Measurements from ENCODE around the gene KTN1. TPM values are rescaled to one million over a fixed set of nuclear protein-coding genes. Genes with fewer than 3 reads are reported as not detected.

The KTN1 gene, protein sequence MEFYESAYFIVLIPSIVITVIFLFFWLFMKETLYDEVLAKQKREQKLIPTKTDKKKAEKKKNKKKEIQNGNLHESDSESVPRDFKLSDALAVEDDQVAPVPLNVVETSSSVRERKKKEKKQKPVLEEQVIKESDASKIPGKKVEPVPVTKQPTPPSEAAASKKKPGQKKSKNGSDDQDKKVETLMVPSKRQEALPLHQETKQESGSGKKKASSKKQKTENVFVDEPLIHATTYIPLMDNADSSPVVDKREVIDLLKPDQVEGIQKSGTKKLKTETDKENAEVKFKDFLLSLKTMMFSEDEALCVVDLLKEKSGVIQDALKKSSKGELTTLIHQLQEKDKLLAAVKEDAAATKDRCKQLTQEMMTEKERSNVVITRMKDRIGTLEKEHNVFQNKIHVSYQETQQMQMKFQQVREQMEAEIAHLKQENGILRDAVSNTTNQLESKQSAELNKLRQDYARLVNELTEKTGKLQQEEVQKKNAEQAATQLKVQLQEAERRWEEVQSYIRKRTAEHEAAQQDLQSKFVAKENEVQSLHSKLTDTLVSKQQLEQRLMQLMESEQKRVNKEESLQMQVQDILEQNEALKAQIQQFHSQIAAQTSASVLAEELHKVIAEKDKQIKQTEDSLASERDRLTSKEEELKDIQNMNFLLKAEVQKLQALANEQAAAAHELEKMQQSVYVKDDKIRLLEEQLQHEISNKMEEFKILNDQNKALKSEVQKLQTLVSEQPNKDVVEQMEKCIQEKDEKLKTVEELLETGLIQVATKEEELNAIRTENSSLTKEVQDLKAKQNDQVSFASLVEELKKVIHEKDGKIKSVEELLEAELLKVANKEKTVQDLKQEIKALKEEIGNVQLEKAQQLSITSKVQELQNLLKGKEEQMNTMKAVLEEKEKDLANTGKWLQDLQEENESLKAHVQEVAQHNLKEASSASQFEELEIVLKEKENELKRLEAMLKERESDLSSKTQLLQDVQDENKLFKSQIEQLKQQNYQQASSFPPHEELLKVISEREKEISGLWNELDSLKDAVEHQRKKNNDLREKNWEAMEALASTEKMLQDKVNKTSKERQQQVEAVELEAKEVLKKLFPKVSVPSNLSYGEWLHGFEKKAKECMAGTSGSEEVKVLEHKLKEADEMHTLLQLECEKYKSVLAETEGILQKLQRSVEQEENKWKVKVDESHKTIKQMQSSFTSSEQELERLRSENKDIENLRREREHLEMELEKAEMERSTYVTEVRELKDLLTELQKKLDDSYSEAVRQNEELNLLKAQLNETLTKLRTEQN (N-terminal part only)
- total RNA-seq = 100 to 1,000 TPM; 130 to 176 (median 150) TPM

DNA sequence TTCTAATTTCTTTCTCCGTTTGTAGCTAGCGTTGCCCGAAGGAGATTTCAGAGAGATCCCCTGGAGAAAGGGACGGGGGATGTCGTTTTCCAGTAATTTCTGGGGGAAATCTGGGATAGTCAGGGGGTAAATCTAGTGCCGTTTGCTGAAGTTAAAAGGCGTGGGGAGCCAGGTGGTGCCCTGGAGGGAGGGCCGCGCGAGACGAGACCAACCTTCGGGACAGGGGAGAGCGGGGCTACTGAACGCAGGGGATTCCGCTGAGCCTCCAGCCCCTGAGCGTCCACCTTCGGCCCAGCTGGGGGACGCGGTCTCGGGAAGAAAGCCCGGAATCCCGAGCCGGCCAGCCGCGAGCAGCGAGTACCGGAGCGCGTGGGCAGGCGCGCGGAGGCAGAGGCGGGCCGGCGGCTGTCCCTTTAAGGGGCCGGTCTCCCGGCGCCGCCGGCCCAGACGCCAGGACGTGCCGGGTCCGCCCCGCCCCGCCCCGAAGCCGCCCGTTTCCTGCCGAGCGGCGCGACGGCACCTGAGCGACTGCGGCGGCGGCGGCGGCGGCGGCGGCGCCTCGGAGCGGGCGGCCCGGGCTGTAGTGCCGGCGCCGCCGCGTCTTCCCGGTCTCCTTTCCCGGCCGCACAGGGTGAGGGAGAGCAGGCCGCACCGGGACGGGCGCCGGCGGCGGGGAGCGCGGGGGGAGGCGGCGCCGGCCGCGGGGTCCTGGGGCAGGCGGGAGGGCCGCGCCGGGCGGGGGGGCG is at the start of gene KTN1:
KTN1 (plus strand) TSS at position 484 of the 746 bp plus-strand sequence. CDS start 31,842 bp downstream, outside the sequence.
- DNase-seq (ENCODE audit: low spot score in 2 of 2) = peak; percentile 36 to 63
- WGBS, 2 donors = 0 to 1% methylated on average over 18 to 40 of the region's 96 CpGs
- Histone ChIP-seq H3K4me3 (peak within 1 kb of the TSS; percentile 69 to 95 (median 94)), H3K27ac (peak within 1 kb of the TSS; percentile 85 to 98 (median 94)), H3K9me3 (no peaks in the 10 kb centered on the region), H3K36me3 (peaks cover 0 to 2% (median 0%) of the 10 kb centered on the region in 3 donors), H3K27me3 (no peaks in the 10 kb centered on the region), H3K4me1 (peaks cover 0 to 47% (median 27%) of the 10 kb centered on the region in 4 donors)
- TF ChIP-seq POLR2A (IDR thresholded peaks at IDR 0.05) = peak in 1 of 2 donors; percentile 75
- TF ChIP-seq, protein P1, sequence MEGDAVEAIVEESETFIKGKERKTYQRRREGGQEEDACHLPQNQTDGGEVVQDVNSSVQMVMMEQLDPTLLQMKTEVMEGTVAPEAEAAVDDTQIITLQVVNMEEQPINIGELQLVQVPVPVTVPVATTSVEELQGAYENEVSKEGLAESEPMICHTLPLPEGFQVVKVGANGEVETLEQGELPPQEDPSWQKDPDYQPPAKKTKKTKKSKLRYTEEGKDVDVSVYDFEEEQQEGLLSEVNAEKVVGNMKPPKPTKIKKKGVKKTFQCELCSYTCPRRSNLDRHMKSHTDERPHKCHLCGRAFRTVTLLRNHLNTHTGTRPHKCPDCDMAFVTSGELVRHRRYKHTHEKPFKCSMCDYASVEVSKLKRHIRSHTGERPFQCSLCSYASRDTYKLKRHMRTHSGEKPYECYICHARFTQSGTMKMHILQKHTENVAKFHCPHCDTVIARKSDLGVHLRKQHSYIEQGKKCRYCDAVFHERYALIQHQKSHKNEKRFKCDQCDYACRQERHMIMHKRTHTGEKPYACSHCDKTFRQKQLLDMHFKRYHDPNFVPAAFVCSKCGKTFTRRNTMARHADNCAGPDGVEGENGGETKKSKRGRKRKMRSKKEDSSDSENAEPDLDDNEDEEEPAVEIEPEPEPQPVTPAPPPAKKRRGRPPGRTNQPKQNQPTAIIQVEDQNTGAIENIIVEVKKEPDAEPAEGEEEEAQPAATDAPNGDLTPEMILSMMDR (IDR thresholded peaks at IDR 0.05) = peak in 1 of 5 experiments; percentile 21
- TF ChIP-seq EP300 (IDR thresholded peaks at IDR 0.05) = peak in 1 of 2 donors; percentile 46

DNA sequence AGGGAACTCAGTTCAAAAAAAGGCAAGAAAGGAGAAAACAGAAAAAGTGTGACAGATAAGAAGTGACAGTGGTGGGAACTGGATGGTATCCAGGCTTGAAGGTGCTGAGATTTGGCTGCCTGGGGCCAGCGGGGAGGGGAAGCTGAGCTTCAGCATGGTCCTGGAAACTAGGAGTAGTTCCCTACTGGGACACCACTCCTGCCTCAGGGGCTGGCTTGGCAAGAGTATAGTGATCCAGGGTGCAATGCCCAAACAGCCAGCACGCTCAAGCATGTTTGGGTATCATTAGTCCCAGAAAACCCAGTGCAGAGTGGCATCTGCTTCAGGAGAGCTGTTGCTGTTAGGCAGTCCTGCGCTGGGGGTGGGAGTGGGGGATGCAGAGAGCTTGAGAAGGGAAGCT is 49.5 kb upstream of the KTN1 start:
- Histone ChIP-seq H3K4me3 (no peak overlapping the region), H3K27me3 (no peaks in the 10 kb centered on the region), H3K27ac (no peak overlapping the region), H3K36me3 (no peaks in the 10 kb centered on the region), H3K4me1 (no peaks in the 10 kb centered on the region), H3K9me3 (no peaks in the 10 kb centered on the region)
- WGBS, 2 donors = 89 to 94% methylated on average over 3 of the region's 3 CpGs
- TF ChIP-seq EP300 (IDR thresholded peaks at IDR 0.05) = no peak
- TF ChIP-seq, protein P1 (IDR thresholded peaks at IDR 0.05) = no peak
- TF ChIP-seq POLR2A (IDR thresholded peaks at IDR 0.05) = no peak
- DNase-seq (ENCODE audit: low spot score in 2 of 2) = no peak

DNA sequence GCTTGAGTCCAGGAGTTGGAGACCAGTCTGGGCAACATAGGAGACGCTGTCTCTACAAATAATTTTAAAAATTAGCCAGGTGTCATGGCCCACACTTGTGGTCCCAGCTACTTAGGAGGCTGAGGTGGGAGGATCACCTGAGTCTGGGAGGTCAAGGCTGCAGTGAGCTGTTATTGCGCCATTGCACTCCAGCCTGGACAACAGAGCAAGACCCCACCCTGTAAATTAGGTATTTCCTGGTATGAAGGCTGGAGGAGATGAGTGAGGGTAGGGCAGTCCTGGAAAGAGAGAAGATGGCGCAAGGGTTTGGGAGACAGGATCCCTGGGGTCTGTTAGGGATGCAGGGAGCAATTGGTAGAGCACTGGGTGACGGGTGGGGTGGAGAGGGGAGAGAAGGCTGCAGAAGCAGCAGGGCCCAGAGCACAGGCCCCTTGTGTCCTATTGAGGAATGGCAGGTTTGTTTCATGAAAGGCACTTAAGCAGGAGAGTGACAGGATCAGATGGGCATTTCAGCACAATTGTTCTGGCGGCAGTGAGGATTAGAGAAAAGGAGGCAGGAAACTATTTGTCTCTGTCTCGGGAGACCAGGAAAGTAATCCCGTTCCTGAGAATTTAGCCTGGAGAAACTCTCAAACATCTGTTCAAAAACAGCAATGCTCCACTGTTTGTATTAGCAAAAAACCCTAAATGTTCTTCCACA is 47.2 kb upstream of the KTN1 start:
- WGBS, 2 donors = 66 to 76% methylated on average over 7 of the region's 7 CpGs
- H3K36me3 ChIP-seq = no peaks in the 10 kb centered on the region
- H3K27ac ChIP-seq = no peak overlapping the region
- no peak overlapping the region for H3K4me3 ChIP-seq
- H3K27me3 ChIP-seq = no peaks in the 10 kb centered on the region
- peaks cover 0 to 14% (median 2%) of the 10 kb centered on the region in 4 donors for H3K9me3 ChIP-seq
- DNase-seq (ENCODE audit: low spot score in 2 of 2) = no peak
- no peaks in the 10 kb centered on the region for H3K4me1 ChIP-seq
- TF ChIP-seq EP300 (IDR thresholded peaks at IDR 0.05) = no peak

DNA sequence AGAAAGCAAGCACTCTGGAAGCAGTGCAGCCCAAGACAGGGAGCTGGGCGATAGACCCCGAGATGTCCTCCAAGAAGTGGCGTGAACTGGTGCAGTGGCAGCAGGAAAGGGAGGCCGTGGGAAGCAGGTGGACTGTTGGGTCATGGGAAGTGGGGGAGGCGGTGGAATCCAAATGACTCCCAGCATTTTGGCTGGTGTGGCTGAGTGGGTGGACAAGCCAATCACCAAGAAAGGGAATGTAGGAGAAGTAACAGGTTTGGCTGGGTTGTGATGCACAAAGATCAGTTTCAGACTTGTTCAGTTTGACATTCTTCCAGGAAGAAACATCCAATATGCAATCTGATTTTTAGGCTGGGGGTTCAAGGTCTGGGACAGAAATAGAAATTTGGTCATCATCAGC is 46.0 kb upstream of the KTN1 start:
- 72 to 73% methylated on average over 5 of the region's 5 CpGs for WGBS, 2 donors
- Histone ChIP-seq H3K27ac (no peak overlapping the region), H3K4me1 (no peaks in the 10 kb centered on the region), H3K4me3 (no peak overlapping the region), H3K9me3 (peaks cover 0 to 14% (median 2%) of the 10 kb centered on the region in 4 donors), H3K27me3 (no peaks in the 10 kb centered on the region), H3K36me3 (no peaks in the 10 kb centered on the region)
- TF ChIP-seq POLR2A (IDR thresholded peaks at IDR 0.05) (no peak), EP300 (IDR thresholded peaks at IDR 0.05) (no peak)
- TF ChIP-seq, protein P1 (IDR thresholded peaks at IDR 0.05) = no peak
- no peak for DNase-seq (ENCODE audit: low spot score in 2 of 2)

Measured in tibial nerve (tissue), 4 donors.